Measurements from ENCODE around the gene KHDC4. TPM values are rescaled to one million over a fixed set of nuclear protein-coding genes. Genes with fewer than 3 reads are reported as not detected.

KHDC4 gene
- total and polyA plus RNA-seq, 2 of the 13 experiments (the other 11 are each of a cell fraction or from before 2014, with no cell fraction given): 33.5 to 92.0 TPM

DNA sequence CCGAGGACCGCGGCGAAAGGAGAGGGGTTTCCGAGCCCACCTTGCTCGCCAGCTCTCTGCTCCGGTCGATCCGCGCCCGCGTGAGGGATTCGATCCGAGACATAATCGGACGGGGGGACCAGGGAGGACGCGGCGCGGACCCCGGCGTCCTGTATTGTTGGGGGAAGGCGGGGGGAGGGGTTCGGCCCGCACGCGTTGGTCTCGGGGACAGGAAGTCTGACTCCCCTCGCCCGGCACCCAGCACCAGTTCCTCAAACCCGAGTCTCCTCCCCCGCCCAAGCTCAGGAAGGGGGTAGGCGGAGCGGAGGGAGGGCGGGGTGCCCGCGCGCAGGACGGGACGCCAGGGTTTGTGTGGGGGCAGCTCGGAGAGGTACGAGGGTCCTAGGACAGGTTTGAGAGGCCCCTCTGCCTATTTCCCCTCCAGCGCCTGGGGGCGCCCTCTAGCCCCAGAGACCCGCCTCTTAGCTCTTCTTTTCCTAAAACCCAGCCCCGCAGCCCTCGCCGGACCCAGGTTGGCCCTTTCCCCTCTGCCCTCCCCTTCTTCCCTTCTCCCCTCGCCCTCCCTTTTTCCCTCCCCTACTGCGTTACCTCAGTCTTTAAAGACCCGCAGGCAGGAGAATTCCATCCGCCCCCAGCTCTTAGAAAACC, 44.2 kb upstream of the KHDC4 start, which contains the start of gene ARHGEF2 (continued):
- TF ChIP-seq, protein P1, sequence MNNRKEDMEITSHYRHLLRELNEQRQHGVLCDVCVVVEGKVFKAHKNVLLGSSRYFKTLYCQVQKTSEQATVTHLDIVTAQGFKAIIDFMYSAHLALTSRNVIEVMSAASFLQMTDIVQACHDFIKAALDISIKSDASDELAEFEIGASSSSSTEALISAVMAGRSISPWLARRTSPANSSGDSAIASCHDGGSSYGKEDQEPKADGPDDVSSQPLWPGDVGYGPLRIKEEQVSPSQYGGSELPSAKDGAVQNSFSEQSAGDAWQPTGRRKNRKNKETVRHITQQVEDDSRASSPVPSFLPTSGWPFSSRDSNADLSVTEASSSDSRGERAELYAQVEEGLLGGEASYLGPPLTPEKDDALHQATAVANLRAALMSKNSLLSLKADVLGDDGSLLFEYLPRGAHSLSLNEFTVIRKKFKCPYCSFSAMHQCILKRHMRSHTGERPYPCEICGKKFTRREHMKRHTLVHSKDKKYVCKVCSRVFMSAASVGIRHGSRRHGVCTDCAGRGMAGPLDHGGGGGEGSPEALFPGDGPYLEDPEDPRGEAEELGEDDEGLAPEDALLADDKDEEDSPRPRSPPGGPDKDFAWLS (CRISPR knock-in tag; IDR thresholded peaks at IDR 0.05; ENCODE audit: borderline replicate concordance): no peak
- TF ChIP-seq MIXL1 (CRISPR knock-in tag; IDR thresholded peaks at IDR 0.05): no peak
- TF ChIP-seq ZNF263 (CRISPR knock-in tag; IDR thresholded peaks at IDR 0.05): no peak
- peak; percentile 16 for TF ChIP-seq ZEB1 (IDR thresholded peaks at IDR 0.05; ENCODE audit: insufficient replicate concordance, low read depth)
- 0 out of 2 replicates have a peak, but pooled peaks have one; percentile 61 for TF ChIP-seq KLF12 (CRISPR knock-in tag; IDR thresholded peaks at IDR 0.05; ENCODE audit: borderline replicate concordance)
- no peak for TF ChIP-seq GZF1 (CRISPR knock-in tag; IDR thresholded peaks at IDR 0.05)
- no peak for TF ChIP-seq SOX6 (IDR thresholded peaks at IDR 0.05)
- TF ChIP-seq SOX6 (CRISPR knock-in tag; IDR thresholded peaks at IDR 0.05): peak; percentile 26; the same call in 1 of the 2 replicates
- 0 out of 2 replicates have a peak, but pooled peaks have one; percentile 31 for TF ChIP-seq ZNF264 (CRISPR knock-in tag; IDR thresholded peaks at IDR 0.05)
- TF ChIP-seq, protein P2, sequence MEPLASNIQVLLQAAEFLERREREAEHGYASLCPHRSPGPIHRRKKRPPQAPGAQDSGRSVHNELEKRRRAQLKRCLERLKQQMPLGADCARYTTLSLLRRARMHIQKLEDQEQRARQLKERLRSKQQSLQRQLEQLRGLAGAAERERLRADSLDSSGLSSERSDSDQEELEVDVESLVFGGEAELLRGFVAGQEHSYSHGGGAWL (CRISPR knock-in tag; IDR thresholded peaks at IDR 0.05): no peak
- TF ChIP-seq ZNF747 (CRISPR knock-in tag; IDR thresholded peaks at IDR 0.05; ENCODE audit: borderline replicate concordance): peak; percentile 49; the same call in 1 of the 2 replicates
- TF ChIP-seq ZNF614 (CRISPR knock-in tag; IDR thresholded peaks at IDR 0.05; ENCODE audit: borderline replicate concordance): 0 out of 2 replicates have a peak, but pooled peaks have one; percentile 25
- no peak for TF ChIP-seq MED8 (CRISPR knock-in tag; IDR thresholded peaks at IDR 0.05; ENCODE audit: insufficient replicate concordance)
- TF ChIP-seq ZMYM4 (CRISPR knock-in tag; IDR thresholded peaks at IDR 0.05): peak; percentile 44; the same call in 1 of the 2 replicates
- no peak for TF ChIP-seq ARHGAP35 (CRISPR knock-in tag; IDR thresholded peaks at IDR 0.05; ENCODE audit: borderline replicate concordance)
- TF ChIP-seq, protein P3, sequence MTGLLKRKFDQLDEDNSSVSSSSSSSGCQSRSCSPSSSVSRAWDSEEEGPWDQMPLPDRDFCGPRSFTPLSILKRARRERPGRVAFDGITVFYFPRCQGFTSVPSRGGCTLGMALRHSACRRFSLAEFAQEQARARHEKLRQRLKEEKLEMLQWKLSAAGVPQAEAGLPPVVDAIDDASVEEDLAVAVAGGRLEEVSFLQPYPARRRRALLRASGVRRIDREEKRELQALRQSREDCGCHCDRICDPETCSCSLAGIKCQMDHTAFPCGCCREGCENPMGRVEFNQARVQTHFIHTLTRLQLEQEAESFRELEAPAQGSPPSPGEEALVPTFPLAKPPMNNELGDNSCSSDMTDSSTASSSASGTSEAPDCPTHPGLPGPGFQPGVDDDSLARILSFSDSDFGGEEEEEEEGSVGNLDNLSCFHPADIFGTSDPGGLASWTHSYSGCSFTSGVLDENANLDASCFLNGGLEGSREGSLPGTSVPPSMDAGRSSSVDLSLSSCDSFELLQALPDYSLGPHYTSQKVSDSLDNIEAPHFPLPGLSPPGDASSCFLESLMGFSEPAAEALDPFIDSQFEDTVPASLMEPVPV (CRISPR knock-in tag; IDR thresholded peaks at IDR 0.05): peak; percentile 41; the same call in 1 of the 2 replicates
- TF ChIP-seq POLR2AphosphoS2 (IDR thresholded peaks at IDR 0.05; ENCODE audit: low read depth, low read length): no peak
- no peak for TF ChIP-seq MTF1 (CRISPR knock-in tag; IDR thresholded peaks at IDR 0.05)
- TF ChIP-seq HOXA3 (CRISPR knock-in tag; IDR thresholded peaks at IDR 0.05): no peak
- no peak for TF ChIP-seq ZNF143 (CRISPR knock-in tag; IDR thresholded peaks at IDR 0.05)
- TF ChIP-seq NONO (IDR thresholded peaks at IDR 0.05): no peak
- TF ChIP-seq NONO (CRISPR knock-in tag; conservative IDR thresholded peaks at IDR 0.05): no peak
- TF ChIP-seq PTBP1 (IDR thresholded peaks at IDR 0.05; ENCODE audit: low read depth, low read length, poor library complexity, severe bottlenecking): no peak
- no peak for TF ChIP-seq MEIS2 (CRISPR knock-in tag; IDR thresholded peaks at IDR 0.05)
- peak; percentile 48; the same call in 1 of the 2 replicates for TF ChIP-seq ZNF772 (CRISPR knock-in tag; IDR thresholded peaks at IDR 0.05)
- TF ChIP-seq STAT5B (CRISPR knock-in tag; IDR thresholded peaks at IDR 0.05): no peak
- TF ChIP-seq ZNF292 (CRISPR knock-in tag; IDR thresholded peaks at IDR 0.05; ENCODE audit: borderline replicate concordance, low read depth): no peak
- no peak for TF ChIP-seq TOPORS (CRISPR knock-in tag; IDR thresholded peaks at IDR 0.05)
- TF ChIP-seq NCOA5 (CRISPR knock-in tag; IDR thresholded peaks at IDR 0.05): no peak
- TF ChIP-seq RFX5 (IDR thresholded peaks at IDR 0.05; ENCODE audit: low read depth, low read length): no peak
